Loucy (cell line): ENCODE data around the gene SLC4A5.

Source experiments
- CTCF ChIP-seq: fragments of 200-600 bp; sonication (generic); conservative IDR thresholded peaks from 2 replicates; pipeline ENCODE4 v1.5.1; 2014; ENCODE audit warnings: mild to moderate bottlenecking, antibody characterized with exemption, low read length
- EZH2phosphoT487 ChIP-seq: fragments of 200-600 bp; IDR thresholded peaks from 2 replicates; pipeline ENCODE4 v1.6.1; 2018; ENCODE audit warnings: antibody characterized with exemption, mild to moderate bottlenecking, moderate library complexity, borderline replicate concordance

- TF ChIP-seq CTCF = no peak
- no peak for TF ChIP-seq EZH2phosphoT487
Observed at GRCh38 chr2:74369976-74370375, 26.8 kb upstream of the SLC4A5 start.
